Non-pigmented ciliary epithelial cell (primary cell): ENCODE results near the gene XKR7.

Experiments used
- DNase-seq: peaks from one replicate; pipeline ENCODE4 v3.0.0-alpha.2; 2010; ENCODE audit warnings: low read depth

The XKR7 gene

GRCh38 chr20:31945319-31945718, 22.6 kb upstream of the XKR7 start:
- no peak for DNase-seq

DNA sequence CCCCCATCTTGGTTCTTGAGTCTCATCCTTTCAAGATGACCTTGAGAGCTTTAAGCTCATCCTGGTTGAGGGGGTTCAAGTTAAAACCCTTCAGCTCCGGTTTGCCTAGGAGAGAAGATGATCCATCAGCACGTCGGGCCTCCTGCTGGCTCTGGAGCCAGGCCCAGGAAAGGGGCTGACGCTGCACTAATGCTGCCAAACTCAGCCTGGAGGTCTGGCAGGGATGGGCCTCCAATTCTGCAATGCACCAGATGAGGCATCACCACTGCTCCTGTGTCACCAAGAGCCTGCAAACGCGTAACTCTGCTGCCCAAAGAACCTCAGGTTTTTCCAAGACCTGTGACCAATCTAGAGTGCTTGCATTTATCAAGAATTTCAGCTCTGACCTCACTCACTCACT, 22.2 kb upstream of the XKR7 start:
- no peak for DNase-seq

DNA sequence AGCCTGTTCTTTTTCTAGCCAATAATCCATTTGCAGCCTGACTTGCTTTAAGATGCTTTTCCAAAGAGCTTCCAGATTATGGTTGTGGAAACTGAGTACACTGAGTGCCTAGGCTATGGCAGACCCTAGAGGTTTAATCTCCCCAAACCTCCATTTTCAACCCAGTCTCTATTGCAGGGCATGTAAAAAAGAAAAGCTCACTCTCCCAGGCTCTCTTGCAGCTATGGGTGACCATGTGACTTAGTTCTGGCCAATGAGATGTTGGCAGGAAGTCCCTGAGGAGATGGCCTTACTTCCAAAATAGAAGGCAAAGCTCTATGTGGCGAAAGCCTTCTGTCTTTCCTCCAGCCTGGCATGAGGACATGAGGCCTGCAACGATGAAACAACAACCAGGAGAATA, 19.9 kb upstream of the XKR7 start:
- no peak for DNase-seq

GRCh38 chr20:31949877-31950646, 17.9 kb upstream of the XKR7 start:
- DNase-seq, result no peak

DNA sequence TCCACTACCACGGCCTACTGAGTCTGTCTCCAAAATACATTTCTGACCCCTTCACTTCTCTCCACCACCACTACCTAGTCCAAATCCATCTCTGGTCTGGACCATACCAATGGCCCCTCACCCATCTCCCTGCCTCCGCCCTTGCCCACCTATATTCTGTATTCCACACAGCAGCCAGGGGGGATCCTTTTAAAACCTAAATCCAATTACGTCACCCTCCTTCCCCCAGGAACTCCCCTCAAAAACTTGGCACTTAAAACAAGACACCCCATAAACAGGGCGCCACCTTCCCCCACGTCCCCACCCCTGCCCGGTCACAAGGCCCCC, 16.8 kb upstream of the XKR7 start:
- DNase-seq, result no peak

DNA sequence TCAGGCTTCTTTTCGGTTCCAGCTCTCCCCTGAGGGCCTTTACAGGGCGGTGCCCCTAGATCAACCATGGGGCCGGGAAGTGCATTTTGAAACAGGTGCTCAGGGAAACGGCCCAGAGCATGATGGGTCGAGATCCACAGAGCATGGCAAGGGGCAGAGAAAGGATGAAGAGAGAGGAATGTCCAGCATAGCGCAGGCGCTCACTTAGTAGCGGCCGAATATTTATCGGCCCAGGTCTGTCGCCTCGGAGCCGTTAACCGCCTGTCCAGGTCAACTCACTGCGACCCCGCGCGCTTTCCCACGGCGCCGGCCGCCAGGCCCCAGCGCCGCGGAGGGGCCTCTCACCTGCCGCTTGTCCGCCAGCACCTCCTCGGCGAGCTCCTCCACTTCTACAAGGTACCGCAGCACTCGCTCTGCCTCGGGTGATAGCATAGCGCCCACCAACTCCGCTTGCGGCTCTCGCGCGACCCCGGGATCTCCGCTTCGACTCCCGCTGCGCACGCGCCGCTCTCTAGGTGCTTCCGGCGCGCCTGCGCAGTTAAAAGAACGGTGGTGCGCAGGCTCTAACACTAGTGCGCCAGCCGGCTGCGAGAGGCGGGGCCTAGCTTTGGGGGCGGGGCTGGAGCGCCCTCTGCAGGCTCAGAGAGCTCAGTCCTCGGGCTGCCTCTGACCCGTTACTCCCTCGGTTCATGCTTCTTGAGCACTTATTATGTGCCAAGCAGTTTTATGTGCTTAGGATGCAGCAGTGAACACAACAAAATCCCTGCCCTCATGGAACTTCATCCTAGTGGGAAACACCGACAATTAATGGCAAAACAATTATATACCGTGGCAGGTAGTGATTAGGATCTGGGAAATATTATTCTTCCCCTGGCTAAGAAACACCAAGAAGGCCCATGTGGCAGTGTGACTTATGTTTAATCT, 16.2 kb upstream of the XKR7 start, which contains the start of gene PDRG1:
Gene PDRG1, minus strand, starts transcription at position 517 of the 924 bp plus-strand sequence. Its CDS starts 85 bp downstream, at position 432.
- peak; percentile 74 for DNase-seq

DNA sequence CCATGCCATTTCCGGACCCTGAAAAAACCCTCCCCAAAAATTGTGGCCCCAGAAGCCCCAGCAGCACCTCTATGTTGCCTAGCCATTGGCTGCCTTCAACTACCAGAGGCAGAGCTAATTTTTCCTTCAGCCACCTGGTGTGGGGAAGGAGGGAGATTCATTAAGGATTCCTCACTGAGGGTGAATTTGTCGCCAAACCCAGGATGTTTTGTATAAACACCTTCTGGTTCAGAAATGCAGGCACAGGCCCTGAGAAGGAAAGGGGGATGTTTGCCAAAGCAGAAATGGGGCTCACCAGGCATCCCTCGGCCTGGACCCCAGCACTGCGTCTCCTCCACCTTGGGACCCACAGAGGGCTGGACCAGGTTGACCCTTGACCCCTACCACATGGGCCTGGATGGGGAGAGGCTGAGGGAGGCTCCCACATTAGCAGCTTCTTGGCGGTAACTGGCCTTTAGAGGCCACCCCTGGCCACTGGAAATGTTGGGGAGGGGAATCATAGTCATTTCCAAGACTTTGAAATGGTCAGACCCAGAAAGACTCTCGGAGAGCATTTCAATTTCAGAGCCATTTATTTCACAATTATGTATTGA, 14.3 kb upstream of the XKR7 start:
- DNase-seq, result no peak

- no peak for DNase-seq
Measured at GRCh38 chr20:31954500-31954899, 13.5 kb upstream of the XKR7 start.

DNA sequence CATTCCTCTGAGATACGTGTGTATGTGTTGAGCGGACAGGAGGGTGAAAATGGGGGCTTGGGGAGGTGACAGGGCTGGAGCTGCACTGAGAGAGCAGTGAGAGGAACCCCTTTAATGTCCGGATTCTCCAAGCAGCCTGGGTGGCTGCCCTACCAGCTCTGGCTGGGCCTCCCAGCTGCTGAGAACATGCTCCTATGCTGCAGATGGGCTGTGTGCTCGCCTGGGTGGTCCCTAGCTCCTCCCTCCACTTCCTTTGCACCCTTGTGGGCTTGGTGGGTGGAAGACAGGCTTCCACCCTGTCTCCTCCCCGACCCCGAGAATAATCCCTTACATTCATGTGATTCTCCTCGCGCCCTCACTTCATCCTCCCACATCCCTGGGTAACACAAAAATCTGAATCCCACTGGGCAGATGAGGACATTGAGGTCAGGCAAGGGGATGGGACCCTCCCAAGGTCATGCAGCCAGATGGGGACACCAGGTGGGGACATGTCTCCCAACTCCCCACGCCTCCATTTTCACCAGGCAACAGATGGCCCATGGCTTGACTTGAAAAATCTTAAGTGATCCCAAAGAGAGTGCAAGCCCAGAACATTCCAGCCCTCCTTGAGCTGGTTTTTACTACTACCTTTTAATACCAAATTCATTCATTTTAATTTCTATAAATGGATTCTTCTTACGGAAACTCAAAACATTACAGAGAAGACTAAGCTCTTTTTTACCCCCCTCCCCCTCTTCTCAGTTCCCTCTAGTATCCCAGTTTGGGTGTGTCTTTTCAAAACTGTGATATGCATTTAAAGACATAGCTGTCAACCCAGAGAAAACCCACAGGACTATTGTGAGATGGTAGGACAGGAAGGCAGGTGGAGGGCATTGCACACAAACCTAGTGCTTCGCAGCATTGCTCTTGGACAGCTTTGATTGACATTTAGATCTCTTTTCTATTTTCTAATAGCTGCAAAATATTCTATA, 11.1 kb upstream of the XKR7 start:
- DNase-seq, result no peak

DNA sequence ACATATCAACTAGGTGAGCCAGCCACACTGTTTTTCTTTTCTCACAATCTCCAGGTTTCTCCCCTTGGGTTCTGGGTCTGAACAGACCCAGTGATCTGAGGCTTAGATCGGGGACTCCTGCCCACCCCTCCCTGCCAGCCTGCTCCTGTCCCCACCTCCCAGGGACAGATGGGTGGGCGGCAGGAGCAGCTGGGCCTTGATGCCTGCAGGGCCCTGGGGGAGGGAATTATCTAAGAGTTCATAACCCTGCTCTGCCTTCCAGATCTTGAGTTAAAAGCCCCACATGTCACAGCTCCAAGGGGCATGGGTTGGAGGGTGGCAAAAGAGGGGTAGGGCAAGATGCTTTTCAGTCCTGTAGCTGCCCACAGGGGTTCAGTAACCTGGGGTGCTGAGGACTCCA, 5.2 kb upstream of the XKR7 start:
- no peak for DNase-seq

GRCh38 chr20:31963889-31964288, 4.1 kb upstream of the XKR7 start:
- DNase-seq, result no peak

- DNase-seq, result no peak
Measured at GRCh38 chr20:31966991-31967655, 828 bp upstream of the XKR7 start.

- DNase-seq, result peak; percentile 10
Measured at GRCh38 chr20:31968291-31969126, 558 bp downstream of the XKR7 start.

- DNase-seq, result no peak
Measured at GRCh38 chr20:31969991-31970390, 2.0 kb downstream of the XKR7 start.

DNA sequence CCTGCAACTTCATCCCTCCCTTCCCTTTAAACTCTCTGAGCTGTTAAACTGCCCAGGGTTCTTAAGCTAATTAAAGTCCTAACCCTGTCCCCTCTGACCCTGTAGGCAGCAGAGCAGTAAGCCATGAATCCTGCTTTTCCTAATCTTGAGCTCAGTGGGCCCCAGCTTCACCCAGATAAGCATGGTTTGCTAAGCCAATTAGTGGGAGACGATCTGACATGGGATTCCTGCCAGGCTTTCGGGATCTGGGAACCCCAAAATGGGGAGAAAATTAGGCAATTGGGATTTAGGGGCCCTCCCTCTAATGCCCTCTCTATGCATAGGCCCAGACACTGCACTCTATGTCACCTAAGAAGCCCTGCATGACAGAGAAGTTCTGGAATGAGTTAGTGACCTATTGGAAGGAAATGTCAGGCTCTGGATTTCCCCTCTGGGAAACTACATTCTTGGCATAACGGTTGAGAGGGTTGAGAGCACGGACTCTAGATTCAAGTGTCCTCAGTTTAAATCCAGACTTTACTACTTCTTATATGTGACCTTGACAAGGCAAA, 4.6 kb downstream of the XKR7 start:
- DNase-seq, result peak; percentile 5

GRCh38 chr20:31974296-31974695, 6.3 kb downstream of the XKR7 start:
- no peak for DNase-seq

- DNase-seq, result no peak
Measured at GRCh38 chr20:31974951-31975487, 7.1 kb downstream of the XKR7 start.

DNA sequence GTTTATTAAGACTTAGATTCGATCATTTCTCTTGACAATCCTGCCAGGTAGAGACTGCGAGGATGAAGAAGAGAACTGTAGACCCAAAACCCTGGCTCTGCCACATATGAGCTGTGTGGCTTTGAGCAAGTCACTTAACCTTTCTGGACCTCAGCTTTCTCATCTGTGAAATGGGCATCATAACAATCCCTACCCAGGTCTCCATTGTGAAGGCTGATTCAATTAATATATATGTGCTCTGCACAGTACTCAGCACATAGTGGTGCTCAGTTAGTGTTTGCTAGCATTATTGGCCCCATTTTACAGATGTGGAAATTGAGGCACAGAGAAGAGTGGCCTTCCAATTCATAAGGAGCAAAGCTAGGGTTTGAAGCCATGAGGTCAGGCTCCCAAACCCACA, 7.9 kb downstream of the XKR7 start:
- DNase-seq, result no peak

GRCh38 chr20:31977080-31977479, 9.1 kb downstream of the XKR7 start:
- DNase-seq, result no peak
